NCI-H146 (cell line): ENCODE measurements around the gene COL2A1.

ENCODE experiments used
- DNase-seq: peaks from one replicate; lab custom pipeline; 2025; lab: John Stamatoyannopoulos, UW

The COL2A1 gene

GRCh38 chr12:48012070-48012469 is 7.8 kb upstream of the COL2A1 start:
- no peak for DNase-seq

GRCh38 chr12:48010366-48010970 is 6.2 kb upstream of the COL2A1 start:
- DNase-seq: no peak

- no peak for DNase-seq
These were observed 5.2 kb upstream of the COL2A1 start for GRCh38 chr12:48009471-48009870.

GRCh38 chr12:48008950-48009349 is 4.7 kb upstream of the COL2A1 start:
- no peak for DNase-seq

GRCh38 chr12:48008349-48008748 is 4.1 kb upstream of the COL2A1 start:
- no peak for DNase-seq

- no peak for DNase-seq
These were observed 2.9 kb upstream of the COL2A1 start for GRCh38 chr12:48007206-48007605.

- DNase-seq: no peak
These were observed 1.4 kb upstream of the COL2A1 start for GRCh38 chr12:48005750-48006021.

- DNase-seq: peak; percentile 92
These were observed 899 bp upstream of the COL2A1 start for GRCh38 chr12:48005001-48005749.

- DNase-seq: peak; percentile 69
These were observed 837 bp downstream of the COL2A1 start for GRCh38 chr12:48003226-48004052.

- DNase-seq: peak; percentile 91
These were observed 1.5 kb downstream of the COL2A1 start for GRCh38 chr12:48002773-48003218.

- DNase-seq: peak; percentile 85
These were observed 1.9 kb downstream of the COL2A1 start for GRCh38 chr12:48002414-48002730.

- peak; percentile 85 for DNase-seq
These were observed 2.5 kb downstream of the COL2A1 start for GRCh38 chr12:48001505-48002413.

GRCh38 chr12:48000878-48001504 is 3.3 kb downstream of the COL2A1 start:
- peak; percentile 72 for DNase-seq

- no peak for DNase-seq
These were observed 4.5 kb downstream of the COL2A1 start for GRCh38 chr12:47999816-48000215.

- no peak for DNase-seq
These were observed 7.0 kb downstream of the COL2A1 start for GRCh38 chr12:47997321-47997720.

GRCh38 chr12:47995981-47996401 is 8.3 kb downstream of the COL2A1 start:
- no peak for DNase-seq

GRCh38 chr12:47993491-47993890 is 10.8 kb downstream of the COL2A1 start:
- DNase-seq: no peak

- DNase-seq: no peak
These were observed 11.5 kb downstream of the COL2A1 start for GRCh38 chr12:47992776-47993175.

- DNase-seq: no peak
These were observed 12.9 kb downstream of the COL2A1 start for GRCh38 chr12:47991106-47992061.

GRCh38 chr12:47990351-47991105 is 13.7 kb downstream of the COL2A1 start:
- DNase-seq: no peak
